IPS DF 6.9 (cell line): Measurements from ENCODE around the gene ZNF500.

Experiments
- DNase-seq: peaks from one replicate; pipeline ENCODE4 v3.0.0-alpha.2; 2013; ENCODE audit warnings: low read depth, low spot score
- H3K27ac ChIP-seq: one replicate; pipeline ENCODE4 v1.5.1; 2013; ENCODE audit warnings: low read length, control low read depth
- H3K27me3 ChIP-seq: 2 replicates; pipeline ENCODE4 v1.6.1; 2013; ENCODE audit warnings: mild to moderate bottlenecking, low read length; ENCODE audit not compliant: control insufficient read depth, insufficient read depth
- H3K36me3 ChIP-seq: 2 replicates; pipeline ENCODE4 v1.6.1; 2013; ENCODE audit warnings: low read length; ENCODE audit not compliant: control insufficient read depth, insufficient read depth
- H3K4me1 ChIP-seq: 2 replicates; pipeline ENCODE4 v1.6.1; 2013; ENCODE audit warnings: low read length; ENCODE audit not compliant: control insufficient read depth, insufficient read depth
- H3K4me3 ChIP-seq: 2 replicates; pipeline ENCODE4 v1.5.1; 2013; ENCODE audit warnings: mild to moderate bottlenecking, low read length
- H3K9me3 ChIP-seq: 2 replicates; pipeline ENCODE4 v1.6.1; 2013; ENCODE audit warnings: low read length, inconsistent platforms; ENCODE audit not compliant: control insufficient read depth, insufficient read depth
- WGBS: extraction: QIAGEN DNeasy Blood & Tissue Kit; methylation state at CpG from one replicate; pipeline ENCODE4 v1.1.7; 2013; ENCODE audit warnings: mixed read lengths, missing lambda C conversion rate; ENCODE audit not compliant: insufficient read length, insufficient coverage; 5-methylcytosine and 5-hydroxymethylcytosine counted together

The ZNF500 gene

DNA sequence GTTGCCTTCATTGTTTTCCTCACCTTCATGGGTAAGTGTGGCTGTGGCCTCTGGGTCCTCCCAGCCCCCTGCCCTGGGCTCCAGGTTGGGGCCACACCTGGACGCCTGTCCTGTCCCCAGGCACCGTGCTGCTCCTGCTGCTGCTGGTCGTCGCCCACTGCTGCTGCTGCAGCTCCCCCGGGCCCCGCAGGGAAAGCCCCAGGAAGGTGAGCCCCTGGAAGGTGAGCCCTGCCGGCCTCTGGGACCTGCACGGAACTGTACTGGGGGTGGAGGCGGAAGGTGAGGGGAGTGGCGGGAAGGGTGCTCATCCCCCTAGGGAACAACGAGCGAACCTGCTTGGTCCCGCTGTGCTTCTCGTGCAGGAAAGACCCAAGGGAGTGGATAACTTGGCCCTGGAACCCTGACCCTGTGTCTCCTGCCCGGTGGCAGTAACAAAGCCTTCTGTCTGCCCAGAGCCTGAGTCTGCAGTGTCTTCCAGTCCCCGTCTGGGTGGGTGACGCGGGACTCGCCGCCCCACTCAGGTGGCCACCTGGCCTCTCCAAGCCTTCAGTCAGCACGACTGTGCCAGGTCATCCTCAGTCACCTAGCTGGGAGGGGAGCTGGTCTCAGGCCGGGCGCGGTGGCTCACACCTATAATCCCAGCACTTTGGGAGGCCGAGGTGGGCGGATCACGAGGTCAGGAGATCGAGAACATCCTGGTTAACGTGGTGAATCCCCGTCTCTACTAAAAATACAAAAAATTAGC is 29.0 kb upstream of the ZNF500 start:
- H3K4me1 ChIP-seq, result no peaks in the 10 kb centered on the region
- H3K27me3 ChIP-seq, result no peaks in the 10 kb centered on the region
- no peak overlapping the region for H3K27ac ChIP-seq
- H3K36me3 ChIP-seq, result peaks cover 8% of the 10 kb centered on the region
- H3K9me3 ChIP-seq, result no peaks in the 10 kb centered on the region
- no peak overlapping the region for H3K4me3 ChIP-seq
- DNase-seq, result no peak
- WGBS, result no CpG with 5 or more reads among the region's 30 CpGs

DNA sequence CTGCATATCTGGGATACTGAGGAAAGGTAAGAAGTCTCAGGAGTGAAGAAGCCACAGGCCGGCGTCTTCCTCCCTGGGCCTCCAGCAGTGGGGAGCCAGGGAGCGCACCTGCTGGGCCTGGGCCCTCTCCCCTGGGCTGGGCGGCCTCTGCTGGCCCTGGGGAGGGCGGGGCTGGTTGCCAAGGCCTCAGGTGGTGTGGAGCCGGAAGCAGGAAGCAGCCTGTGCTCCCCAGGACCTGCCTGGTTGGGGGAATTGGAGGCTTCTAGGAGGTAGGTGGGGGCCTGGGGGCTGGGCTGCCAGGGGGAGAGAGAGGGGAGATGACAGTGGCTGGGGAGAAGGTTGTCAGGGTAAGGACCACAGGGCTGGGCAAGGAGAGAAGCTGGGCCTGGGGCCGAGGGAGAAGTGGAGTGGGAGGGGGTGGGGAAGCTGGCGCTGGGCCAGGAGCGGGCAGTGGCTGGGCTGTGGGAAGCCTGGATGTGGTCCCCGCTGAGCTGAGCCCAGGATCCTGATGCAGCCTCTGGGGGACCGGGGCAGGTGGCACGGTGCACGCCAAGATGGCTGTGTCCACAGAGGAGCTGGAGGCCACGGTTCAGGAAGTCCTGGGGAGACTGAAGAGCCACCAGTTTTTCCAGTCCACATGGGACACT is 28.3 kb upstream of the ZNF500 start, which contains the start of gene SMIM22:
Gene SMIM22, plus strand, starts transcription at position 189 of the 647 bp plus-strand sequence. Its CDS starts 366 bp downstream, at position 555.
- H3K4me1 ChIP-seq, result no peaks in the 10 kb centered on the region
- no peak within 1 kb of the TSS for H3K27ac ChIP-seq
- H3K4me3 ChIP-seq, result no peak within 1 kb of the TSS
- no peaks in the 10 kb centered on the region for H3K27me3 ChIP-seq
- no CpG with 5 or more reads among the region's 14 CpGs for WGBS
- DNase-seq, result no peak
- H3K36me3 ChIP-seq, result peaks cover 8% of the 10 kb centered on the region
- H3K9me3 ChIP-seq, result no peaks in the 10 kb centered on the region

DNA sequence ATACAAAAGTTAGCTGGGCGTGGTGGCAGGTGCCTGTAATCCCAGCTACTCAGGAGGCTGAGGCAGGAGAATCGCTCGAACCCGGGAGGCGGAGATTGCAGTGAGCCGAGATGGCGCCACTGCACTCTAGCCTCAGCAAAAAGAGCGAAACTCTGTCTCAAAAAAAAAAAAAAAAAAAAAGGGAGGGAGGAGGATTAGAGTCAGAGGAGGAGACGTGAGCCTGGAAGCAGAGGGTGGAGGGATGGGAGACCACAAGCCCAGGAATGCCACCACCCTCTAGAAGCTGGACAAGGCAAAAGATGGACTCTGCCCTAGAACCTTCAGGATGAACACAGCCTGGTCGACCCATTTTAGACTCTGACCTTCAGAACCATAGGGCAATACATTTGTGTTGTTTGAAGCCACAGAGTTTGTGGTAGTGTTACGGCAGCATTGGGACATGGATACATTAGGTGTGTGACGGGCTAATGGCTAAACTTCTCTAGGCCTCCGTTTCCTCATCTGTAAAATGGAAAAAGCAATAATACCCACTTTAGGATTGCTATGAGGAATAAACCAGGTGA is 26.1 kb upstream of the ZNF500 start:
- DNase-seq, result no peak
- H3K27ac ChIP-seq, result no peak overlapping the region
- H3K27me3 ChIP-seq, result no peaks in the 10 kb centered on the region
- H3K4me1 ChIP-seq, result no peaks in the 10 kb centered on the region
- no peaks in the 10 kb centered on the region for H3K36me3 ChIP-seq
- no peak overlapping the region for H3K4me3 ChIP-seq
- H3K9me3 ChIP-seq, result no peaks in the 10 kb centered on the region
- no CpG with 5 or more reads among the region's 13 CpGs for WGBS

GRCh38 chr16:4790871-4791270 is 23.9 kb upstream of the ZNF500 start:
- Histone ChIP-seq H3K36me3 (no peaks in the 10 kb centered on the region), H3K4me3 (no peak overlapping the region), H3K4me1 (no peaks in the 10 kb centered on the region), H3K27ac (no peak overlapping the region), H3K27me3 (no peaks in the 10 kb centered on the region), H3K9me3 (no peaks in the 10 kb centered on the region)
- DNase-seq, result no peak
- WGBS, result no CpG with 5 or more reads among the region's 10 CpGs

DNA sequence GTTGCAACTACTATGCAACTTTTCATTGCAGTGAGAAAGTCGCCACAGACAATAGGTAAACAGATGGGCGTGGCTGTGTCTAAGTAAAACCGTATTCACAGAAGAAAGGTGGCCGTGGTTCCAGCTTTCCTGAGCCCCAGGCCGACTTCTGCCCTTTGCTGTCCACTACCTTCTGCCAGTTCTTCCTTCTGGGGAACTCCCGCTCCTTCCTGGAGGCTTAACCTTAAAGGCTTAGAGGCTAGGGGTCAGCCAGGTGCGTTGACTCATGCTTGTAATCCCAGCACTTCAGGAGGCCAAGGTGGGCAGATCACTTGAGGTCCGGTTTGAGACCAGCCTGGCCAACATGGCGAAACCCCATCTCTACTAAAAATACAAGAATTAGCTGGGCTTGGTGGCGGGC is 23.3 kb upstream of the ZNF500 start:
- Histone ChIP-seq H3K27me3 (no peaks in the 10 kb centered on the region), H3K4me3 (no peak overlapping the region), H3K4me1 (no peaks in the 10 kb centered on the region), H3K36me3 (no peaks in the 10 kb centered on the region), H3K9me3 (no peaks in the 10 kb centered on the region), H3K27ac (no peak overlapping the region)
- no CpG with 5 or more reads among the region's 10 CpGs for WGBS
- no peak for DNase-seq

- Histone ChIP-seq H3K4me1 (no peaks in the 10 kb centered on the region), H3K27ac (no peak overlapping the region), H3K27me3 (no peaks in the 10 kb centered on the region), H3K36me3 (no peaks in the 10 kb centered on the region), H3K4me3 (no peak overlapping the region), H3K9me3 (no peaks in the 10 kb centered on the region)
- DNase-seq, result no peak
- no CpG with 5 or more reads among the region's 7 CpGs for WGBS
These were observed 21.9 kb upstream of the ZNF500 start for GRCh38 chr16:4788910-4789309.

- Histone ChIP-seq H3K4me1 (no peaks in the 10 kb centered on the region), H3K4me3 (no peak overlapping the region), H3K27me3 (no peaks in the 10 kb centered on the region), H3K36me3 (no peaks in the 10 kb centered on the region), H3K27ac (no peak overlapping the region), H3K9me3 (no peaks in the 10 kb centered on the region)
- DNase-seq, result no peak
- no CpG with 5 or more reads among the region's 9 CpGs for WGBS
These were observed 21.5 kb upstream of the ZNF500 start for GRCh38 chr16:4788489-4788889.

- Histone ChIP-seq H3K36me3 (no peaks in the 10 kb centered on the region), H3K9me3 (no peaks in the 10 kb centered on the region), H3K4me1 (no peaks in the 10 kb centered on the region), H3K27ac (no peak within 1 kb of the TSS), H3K27me3 (no peaks in the 10 kb centered on the region), H3K4me3 (no peak within 1 kb of the TSS)
- WGBS, result no CpG with 5 or more reads among the region's 14 CpGs
- no peak for DNase-seq
These were observed 20.9 kb upstream of the ZNF500 start, which contains the start of gene SEPTIN12 for GRCh38 chr16:4787627-4788482. Gene SEPTIN12, minus strand, starts transcription at chr16:4788345. Its CDS starts 700 bp downstream, at chr16:4787645.

GRCh38 chr16:4787068-4787467 is 20.1 kb upstream of the ZNF500 start:
- Histone ChIP-seq H3K36me3 (no peaks in the 10 kb centered on the region), H3K4me1 (no peaks in the 10 kb centered on the region), H3K9me3 (no peaks in the 10 kb centered on the region), H3K27ac (no peak overlapping the region), H3K4me3 (no peak overlapping the region), H3K27me3 (no peaks in the 10 kb centered on the region)
- no peak for DNase-seq
- WGBS, result no CpG with 5 or more reads among the region's 8 CpGs

DNA sequence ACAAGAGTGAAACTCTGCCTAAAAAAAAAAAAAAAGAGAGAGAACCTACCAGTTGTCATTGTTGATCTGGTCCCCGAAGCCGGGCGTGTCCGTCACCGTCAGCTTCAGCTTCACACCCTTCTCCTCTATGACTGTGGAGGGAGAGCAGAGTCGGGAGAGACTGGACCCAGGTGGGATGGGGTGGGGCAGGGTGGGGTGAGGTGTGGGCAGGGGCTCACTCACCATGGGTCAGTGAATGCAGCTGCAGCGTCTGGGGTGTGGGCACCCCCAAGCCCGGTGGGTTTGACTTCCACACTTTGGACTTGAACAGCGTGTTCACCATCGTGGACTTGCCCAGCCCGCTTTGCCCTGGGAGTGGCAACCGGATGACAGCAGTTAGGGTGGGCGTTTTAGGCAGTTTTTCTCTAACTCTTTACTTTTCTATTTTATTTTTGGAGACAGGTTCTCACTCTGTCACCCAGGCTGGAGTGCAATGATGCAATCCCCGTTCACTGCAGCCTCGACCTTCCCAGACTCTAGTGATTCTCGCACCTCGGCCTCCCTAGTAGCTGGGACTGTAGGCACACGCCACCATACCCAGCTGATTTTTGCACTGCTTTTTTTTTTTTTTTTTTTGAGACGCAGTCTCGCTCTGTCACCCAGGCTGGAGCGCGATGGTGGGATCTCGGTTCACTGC is 18.9 kb upstream of the ZNF500 start:
- Histone ChIP-seq H3K9me3 (no peaks in the 10 kb centered on the region), H3K4me1 (no peaks in the 10 kb centered on the region), H3K36me3 (no peaks in the 10 kb centered on the region), H3K27me3 (no peaks in the 10 kb centered on the region), H3K4me3 (no peak overlapping the region), H3K27ac (no peak overlapping the region)
- WGBS, result no CpG with 5 or more reads among the region's 23 CpGs
- DNase-seq, result no peak
